HG03139 (cell line): ENCODE data around the gene SEC22B.
"Not testable (repeated sequence)": the region's sequence is repeated elsewhere in the genome, so short reads cannot be mapped to it uniquely, and the experiment has no call there.

Source experiments
- ATAC-seq: cut with Tn5 transposase; IDR thresholded peaks from one replicate; pipeline ENCODE4 v1.9.1; 2021; ENCODE audit not compliant: unreplicated experiment

SEC22B gene

GRCh38 chr1:120120525-120120924 is 55.8 kb downstream of the SEC22B start:
- not testable (repeated sequence) for ATAC-seq

DNA sequence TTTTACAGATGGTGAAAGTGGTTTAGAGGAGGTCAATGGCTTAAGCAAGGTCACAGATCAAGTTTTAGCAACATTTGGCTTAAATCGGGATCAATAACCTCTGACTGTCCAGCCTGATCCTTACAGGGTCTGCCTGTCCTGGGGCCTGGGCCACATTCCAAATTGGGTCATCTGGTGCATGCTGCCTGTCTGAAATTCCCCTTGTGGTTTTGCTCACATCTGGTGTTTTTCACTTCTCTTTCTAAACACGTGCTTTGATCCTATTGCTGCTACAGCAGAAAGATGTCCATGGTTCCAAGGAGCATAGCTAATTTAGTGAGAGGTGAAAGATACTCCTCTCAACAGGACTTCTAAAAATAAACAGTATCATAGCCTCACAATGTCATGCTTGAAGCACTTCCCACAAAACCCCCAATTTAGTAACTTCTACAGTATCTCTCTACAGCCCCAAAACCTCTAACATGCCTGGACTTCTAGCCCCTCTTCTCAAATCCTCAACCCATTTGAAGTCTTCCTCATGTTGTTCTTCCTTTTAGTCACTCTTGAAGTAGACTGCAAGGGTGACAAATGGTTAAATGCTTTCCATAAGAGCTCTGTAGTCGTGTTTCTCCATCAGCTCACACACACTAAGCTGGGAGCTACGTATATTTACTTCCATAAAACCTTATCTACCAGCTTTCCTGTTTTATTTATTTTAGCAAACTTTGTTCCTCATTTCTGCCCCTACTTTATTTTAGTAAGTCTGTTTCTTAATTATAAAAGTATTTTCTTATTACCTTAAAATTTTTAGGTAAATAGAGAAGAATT is 58.7 kb downstream of the SEC22B start:
- not testable (repeated sequence) for ATAC-seq

- not testable (repeated sequence) for ATAC-seq
These were observed 60.2 kb downstream of the SEC22B start for GRCh38 chr1:120116094-120116493.

DNA sequence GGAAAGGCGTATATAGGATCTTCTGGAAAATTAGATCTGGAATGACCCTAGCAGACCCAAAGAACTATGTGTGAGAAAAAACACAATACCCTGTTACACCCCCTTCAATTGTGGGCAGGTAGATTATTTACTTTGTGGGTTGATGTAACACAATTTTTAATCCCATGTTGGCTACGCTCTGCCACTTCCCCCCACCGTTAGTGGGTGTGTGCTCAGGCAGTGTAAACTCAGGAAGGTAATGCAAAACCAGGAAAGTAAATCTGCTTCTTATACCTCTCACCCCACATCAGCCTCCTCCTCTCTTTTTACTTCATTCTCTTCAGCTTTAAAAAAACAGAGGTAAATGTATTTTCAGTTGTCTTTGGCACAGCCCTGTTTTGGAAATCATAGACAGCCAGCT is 63.2 kb downstream of the SEC22B start:
- ATAC-seq: not testable (repeated sequence)

GRCh38 chr1:120112212-120112611 is 64.1 kb downstream of the SEC22B start:
- ATAC-seq: not testable (repeated sequence)

DNA sequence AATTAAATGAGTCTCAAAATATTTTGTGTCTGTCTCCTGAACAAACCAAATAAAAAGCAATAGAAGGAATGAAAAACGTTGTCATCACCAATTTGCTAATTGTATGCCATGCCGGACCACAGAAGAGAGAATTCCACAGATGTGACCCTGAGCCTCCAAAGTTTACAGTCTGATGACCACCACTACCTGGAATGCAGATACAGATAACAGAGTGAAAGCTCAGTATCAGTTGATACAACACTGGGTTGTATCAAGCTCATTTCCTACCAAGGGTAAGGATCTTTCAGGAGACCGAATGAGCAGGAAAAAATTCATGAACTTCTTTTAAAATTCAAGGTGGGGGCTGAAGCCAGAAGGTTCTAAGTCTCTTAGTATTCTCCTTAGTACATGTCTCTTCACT is 64.5 kb downstream of the SEC22B start:
- not testable (repeated sequence) for ATAC-seq

- not testable (repeated sequence) for ATAC-seq
These were observed 65.3 kb downstream of the SEC22B start for GRCh38 chr1:120111008-120111407.

DNA sequence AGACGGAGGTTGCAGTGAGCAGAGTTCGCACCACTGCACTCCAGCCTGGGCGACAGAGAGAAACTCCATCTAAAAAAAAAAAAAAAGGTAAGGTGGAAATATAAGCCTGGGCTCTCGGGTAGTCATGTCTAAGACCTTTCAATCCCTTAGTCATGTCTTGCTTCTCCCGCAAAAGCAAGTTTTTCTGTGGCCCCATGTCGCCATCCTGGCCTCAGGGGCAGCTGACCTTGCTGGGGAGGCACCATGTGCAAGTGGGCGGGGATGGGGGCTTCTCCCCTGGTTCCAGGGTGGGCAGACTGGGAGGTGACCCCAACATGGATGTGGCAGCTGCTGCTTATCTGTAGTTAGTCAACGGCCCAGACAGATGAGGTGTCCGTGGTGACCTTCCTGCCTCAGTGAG is 66.7 kb downstream of the SEC22B start:
- ATAC-seq: not testable (repeated sequence)

- ATAC-seq: not testable (repeated sequence)
These were observed 67.1 kb downstream of the SEC22B start for GRCh38 chr1:120109180-120109579.

DNA sequence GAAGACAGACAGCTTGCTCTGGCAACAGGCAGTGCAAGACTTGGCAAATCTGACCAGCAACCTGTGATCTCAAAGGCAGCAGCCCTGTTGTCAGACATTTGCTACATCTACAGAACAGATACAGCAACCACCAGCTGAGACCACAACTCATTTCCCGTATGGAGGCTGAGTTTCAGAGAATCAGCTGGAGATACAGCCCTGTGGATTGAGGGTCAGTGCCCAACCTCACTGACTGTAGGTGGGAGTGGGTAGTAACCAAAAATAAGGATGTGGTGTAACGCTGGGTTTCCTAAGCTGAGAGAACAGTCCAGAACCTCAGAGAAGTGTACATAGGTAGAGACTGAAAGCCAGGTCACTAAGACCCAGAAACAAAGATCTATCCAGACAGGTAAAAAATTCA is 71.0 kb downstream of the SEC22B start:
- ATAC-seq: not testable (repeated sequence)

- ATAC-seq: not testable (repeated sequence)
These were observed 72.6 kb downstream of the SEC22B start for GRCh38 chr1:120103768-120104167.

GRCh38 chr1:120101593-120101992 is 74.7 kb downstream of the SEC22B start:
- not testable (repeated sequence) for ATAC-seq
